Measurements from ENCODE around the gene FGB. TPM values are rescaled to one million over a fixed set of nuclear protein-coding genes. Genes with fewer than 3 reads are reported as not detected.

The FGB gene
- total and polyA plus RNA-seq, 2 of the 13 experiments (the other 11 are each of a cell fraction or from before 2014, with no cell fraction given): 226 to 784 TPM

GRCh38 chr4:154617820-154618317 lies 55.1 kb downstream of the FGB start (continued):
- peak; percentile 84; the same call in 1 of the 2 replicates for TF ChIP-seq BRF2 (CRISPR knock-in tag; IDR thresholded peaks at IDR 0.05)
- TF ChIP-seq ZNF367 (CRISPR knock-in tag; IDR thresholded peaks at IDR 0.05; ENCODE audit: borderline replicate concordance): no peak
- TF ChIP-seq PAXIP1 (CRISPR knock-in tag; conservative IDR thresholded peaks at IDR 0.05): peak; percentile 98
- TF ChIP-seq WIZ (CRISPR knock-in tag; IDR thresholded peaks at IDR 0.05): no peak
- no peak for TF ChIP-seq PCBP2 (optimal IDR thresholded peaks at IDR 0.05; ENCODE audit: low read depth, low read length, poor library complexity, severe bottlenecking)
- peak; percentile 20; the same call in 1 of the 2 replicates for TF ChIP-seq ZFP90 (CRISPR knock-in tag; IDR thresholded peaks at IDR 0.05; ENCODE audit: borderline replicate concordance)
- no peak for TF ChIP-seq ZNF891 (CRISPR knock-in tag; IDR thresholded peaks at IDR 0.05)
- no peak; the same call in 1 of the 2 replicates for TF ChIP-seq ARID2 (CRISPR knock-in tag; IDR thresholded peaks at IDR 0.05; ENCODE audit: borderline replicate concordance)
- no peak for TF ChIP-seq ZNF773 (CRISPR knock-in tag; IDR thresholded peaks at IDR 0.05; ENCODE audit: borderline replicate concordance)
- TF ChIP-seq ZNF713 (CRISPR knock-in tag; IDR thresholded peaks at IDR 0.05): no peak
- TF ChIP-seq CSRNP1 (CRISPR knock-in tag; IDR thresholded peaks at IDR 0.05): no peak; the same call in 1 of the 2 replicates
- no peak for TF ChIP-seq ATF5 (CRISPR knock-in tag; IDR thresholded peaks at IDR 0.05; ENCODE audit: low read depth)
- TF ChIP-seq ZMAT3 (CRISPR knock-in tag; conservative IDR thresholded peaks at IDR 0.05): no peak; the same call in 1 of the 2 replicates
- TF ChIP-seq PCBP1 (IDR thresholded peaks at IDR 0.05; ENCODE audit: borderline replicate concordance, low read depth, low read length): no peak
- TF ChIP-seq ZBTB2 (CRISPR knock-in tag; IDR thresholded peaks at IDR 0.05; ENCODE audit: low read depth): no peak
- no peak for TF ChIP-seq ZBTB26 (CRISPR knock-in tag; IDR thresholded peaks at IDR 0.05; ENCODE audit: borderline replicate concordance)
- no peak for TF ChIP-seq ZNF766 (CRISPR knock-in tag; IDR thresholded peaks at IDR 0.05; ENCODE audit: borderline replicate concordance)
- no peak for TF ChIP-seq ZNF430 (CRISPR knock-in tag; IDR thresholded peaks at IDR 0.05)
- no peak for TF ChIP-seq ZNF235 (CRISPR knock-in tag; IDR thresholded peaks at IDR 0.05; ENCODE audit: borderline replicate concordance)
